SU-DHL-6 (cell line): ENCODE data around the gene FGD5.

Experiments
- CTCF ChIP-seq: fragments of 200-600 bp; sonication (generic); IDR thresholded peaks from one replicate; pipeline ENCODE4 v1.5.1; 2017; ENCODE audit warnings: antibody characterized with exemption, mild to moderate bottlenecking, low read length, moderate library complexity; ENCODE audit not compliant: insufficient read depth, poor library complexity, severe bottlenecking
- EZH2phosphoT487 ChIP-seq: fragments of 200-600 bp; sonication (generic), shearing (Covaris generic); conservative IDR thresholded peaks from 2 replicates; pipeline ENCODE4 v1.6.1; 2018; ENCODE audit warnings: mild to moderate bottlenecking, antibody characterized with exemption, low read length, moderate library complexity, mixed read lengths

- TF ChIP-seq CTCF (no peak), EZH2phosphoT487 (no peak)
These were observed 108.5 kb downstream of the FGD5 start for GRCh38 chr3:14927308-14927707.
